Lung (tissue), 12 donors: ENCODE data around the gene TMEM131L. TPM values are rescaled to one million over a fixed set of nuclear protein-coding genes. Genes with fewer than 3 reads are reported as not detected.
A peak's percentile ranks its signal among the peaks of the same experiment; 100 is the strongest.

Source experiments
- ATAC-seq: fragments of 200-7000 bp; cut with Tn5 transposase; one replicate; pipeline ENCODE4 v1.9.1; 2020; ENCODE audit warnings: moderate number of reproducible peaks; ENCODE audit not compliant: insufficient read depth, low FRiP score
- DNase-seq, 3 donors: peaks; one replicate each; pipeline ENCODE4 v3.0.0-alpha.2; 2013 to 2017
- H3K27ac ChIP-seq, 2 donors: one replicate each; pipeline ENCODE4 v1.5.1; 2013; ENCODE audit warnings: mild to moderate bottlenecking in 2 of 2, moderate library complexity in 2 of 2, control low read depth in 1 of 2, inconsistent platforms in 1 of 2, low read depth in 1 of 2, low read length in 1 of 2
- H3K27me3 ChIP-seq, 3 donors: one replicate each; pipeline ENCODE4 v1.5.1; 2013; ENCODE audit warnings: low read length in 2 of 3; ENCODE audit not compliant: control insufficient read depth in 3 of 3, insufficient read depth in 3 of 3
- H3K36me3 ChIP-seq, 4 donors: one replicate each; pipeline ENCODE4 v1.5.1; 2013; ENCODE audit warnings: low read length in 4 of 4, mild to moderate bottlenecking in 1 of 4, moderate library complexity in 1 of 4; ENCODE audit not compliant: control insufficient read depth in 4 of 4, insufficient read depth in 4 of 4
- H3K4me1 ChIP-seq, 5 donors: one replicate each; pipeline ENCODE4 v1.5.1; 2013; ENCODE audit warnings: low read length in 5 of 5, mild to moderate bottlenecking in 2 of 5, moderate library complexity in 1 of 5; ENCODE audit not compliant: control insufficient read depth in 5 of 5, insufficient read depth in 5 of 5
- H3K4me3 ChIP-seq: one replicate; pipeline ENCODE4 v1.5.1; 2013; ENCODE audit warnings: mild to moderate bottlenecking, control low read depth, moderate library complexity
- H3K9ac ChIP-seq, 2 donors: one replicate each; pipeline ENCODE4 v1.5.1; 2013; ENCODE audit warnings: low read length in 2 of 2, control low read depth in 1 of 2; ENCODE audit not compliant: insufficient read depth in 1 of 2
- H3K9me3 ChIP-seq, 4 donors: one replicate each; pipeline ENCODE4 v1.5.1; 2013; ENCODE audit warnings: low read length in 3 of 4, mild to moderate bottlenecking in 1 of 4, moderate library complexity in 1 of 4; ENCODE audit not compliant: control insufficient read depth in 4 of 4, insufficient read depth in 3 of 4
- WGBS, 2 donors: extraction: QIAGEN DNeasy Blood & Tissue Kit; methylation state at CpG; one replicate each; pipeline ENCODE4 v1.1.7; 2013; 5-methylcytosine and 5-hydroxymethylcytosine counted together
- polyA plus RNA-seq, 2 donors: library from polyadenylated mRNA; stranded (reverse); fragments of 200-250 nt; gene quantifications; one replicate each; pipeline ENCODE4 v1.2.1, GENCODE V29; 2013
- total RNA-seq, 2 donors: library from RNA; depleted of rRNA in 1 of 2; stranded (reverse); fragments of >200 nt in 1 of 2; gene quantifications; one replicate each; pipeline ENCODE4 v1.2.1, GENCODE V29; 2014 to 2021
- TF ChIP-seq, protein P1 (sequence below): IDR thresholded peaks from 2 replicates; pipeline ENCODE4 v1.5.1; 2012; ENCODE audit warnings: mild to moderate bottlenecking; ENCODE audit errors: control extremely low read depth, extremely low read depth
- donor health status: control.
- donor health status: control.
- donor health status: Bipolar disorder and iron deficiency.
- donor health status: healthy.
- donor health status: DM: yes; HTN: yes; CAD: no.

TMEM131L gene
- total and polyA plus RNA-seq, 4 donors = 2.9 to 40.6 (median 11.8) TPM

GRCh38 chr4:153499005-153499404 is 32.8 kb downstream of the TMEM131L start:
- H3K27me3 ChIP-seq = no peaks in the 10 kb centered on the region
- peaks cover 0 to 2% (median 0%) of the 10 kb centered on the region in 4 donors for H3K36me3 ChIP-seq
- peaks cover 3 to 32% (median 11%) of the 10 kb centered on the region in 5 donors for H3K4me1 ChIP-seq
- 89% methylated on average over 11 of the region's 11 CpGs for WGBS, 2 donors
- TF ChIP-seq, protein P1, sequence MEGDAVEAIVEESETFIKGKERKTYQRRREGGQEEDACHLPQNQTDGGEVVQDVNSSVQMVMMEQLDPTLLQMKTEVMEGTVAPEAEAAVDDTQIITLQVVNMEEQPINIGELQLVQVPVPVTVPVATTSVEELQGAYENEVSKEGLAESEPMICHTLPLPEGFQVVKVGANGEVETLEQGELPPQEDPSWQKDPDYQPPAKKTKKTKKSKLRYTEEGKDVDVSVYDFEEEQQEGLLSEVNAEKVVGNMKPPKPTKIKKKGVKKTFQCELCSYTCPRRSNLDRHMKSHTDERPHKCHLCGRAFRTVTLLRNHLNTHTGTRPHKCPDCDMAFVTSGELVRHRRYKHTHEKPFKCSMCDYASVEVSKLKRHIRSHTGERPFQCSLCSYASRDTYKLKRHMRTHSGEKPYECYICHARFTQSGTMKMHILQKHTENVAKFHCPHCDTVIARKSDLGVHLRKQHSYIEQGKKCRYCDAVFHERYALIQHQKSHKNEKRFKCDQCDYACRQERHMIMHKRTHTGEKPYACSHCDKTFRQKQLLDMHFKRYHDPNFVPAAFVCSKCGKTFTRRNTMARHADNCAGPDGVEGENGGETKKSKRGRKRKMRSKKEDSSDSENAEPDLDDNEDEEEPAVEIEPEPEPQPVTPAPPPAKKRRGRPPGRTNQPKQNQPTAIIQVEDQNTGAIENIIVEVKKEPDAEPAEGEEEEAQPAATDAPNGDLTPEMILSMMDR = no peak
- H3K27ac ChIP-seq = no peak overlapping the region
- no peaks in the 10 kb centered on the region for H3K9me3 ChIP-seq
- ATAC-seq = no peak
- DNase-seq = no peak
- H3K4me3 ChIP-seq = no peak overlapping the region
- H3K9ac ChIP-seq = peak overlapping the region in 1 of 2 donors; percentile 24

DNA sequence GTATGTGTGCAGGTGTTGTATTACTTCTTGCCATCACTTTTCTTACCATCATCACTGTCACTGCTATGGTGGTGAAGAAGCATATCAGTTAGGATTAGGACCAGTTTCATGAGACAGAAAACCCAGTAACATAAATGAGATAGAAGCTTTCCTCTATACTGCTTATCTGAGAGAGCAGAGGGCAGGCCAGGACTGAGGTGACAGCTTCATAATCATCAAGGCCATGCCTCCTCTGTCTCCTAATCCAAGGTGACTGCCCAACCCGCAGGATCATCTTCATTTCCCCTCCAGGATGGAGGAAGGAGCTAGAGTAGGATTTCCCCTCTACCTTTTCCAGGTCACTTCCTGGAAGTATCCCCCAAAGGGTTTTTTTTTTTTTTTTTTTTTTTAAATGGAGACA is 35.4 kb downstream of the TMEM131L start:
- peaks cover 0 to 7% (median 0%) of the 10 kb centered on the region in 4 donors for H3K36me3 ChIP-seq

DNA sequence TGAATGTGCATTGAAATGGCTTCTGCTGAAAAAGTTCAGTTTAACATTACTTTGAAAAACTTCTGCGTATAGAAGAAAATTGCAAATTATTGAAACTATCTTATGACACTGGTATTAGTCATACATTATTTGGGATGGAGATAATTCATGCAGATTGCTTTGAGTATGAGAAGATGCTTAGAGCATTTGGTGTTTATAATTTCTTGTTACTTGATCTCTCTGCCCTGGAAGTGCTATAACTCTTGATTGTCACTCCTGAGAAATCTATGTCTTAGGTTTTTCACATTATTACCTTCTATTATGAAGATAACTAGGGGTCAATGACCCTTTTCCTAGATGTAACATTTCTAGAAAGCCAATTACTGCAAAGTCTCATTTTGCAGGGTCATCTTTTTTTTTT is 36.4 kb downstream of the TMEM131L start:
- Histone ChIP-seq H3K4me1 (peaks cover 3 to 21% (median 9%) of the 10 kb centered on the region in 5 donors), H3K27me3 (no peaks in the 10 kb centered on the region), H3K4me3 (no peak overlapping the region), H3K9ac (no peak overlapping the region), H3K9me3 (no peaks in the 10 kb centered on the region), H3K27ac (no peak overlapping the region), H3K36me3 (peaks cover 0 to 4% (median 0%) of the 10 kb centered on the region in 4 donors)
- WGBS, 2 donors = 85 to 91% methylated on average over 1 of the region's 1 CpG
- TF ChIP-seq, protein P1 = no peak
- ATAC-seq = no peak
- no peak for DNase-seq

More for the DNA sequence above, 35.4 kb downstream of the TMEM131L start:
- no peak overlapping the region for H3K27ac ChIP-seq
- ATAC-seq (no peak), DNase-seq (no peak)
- WGBS, 2 donors = 93 to 97% methylated on average over 1 of the region's 1 CpG
- no peaks in the 10 kb centered on the region for H3K9me3 ChIP-seq
- H3K27me3 ChIP-seq = no peaks in the 10 kb centered on the region
- no peak overlapping the region for H3K4me3 ChIP-seq
- TF ChIP-seq, protein P1 = no peak
- peaks cover 3 to 31% (median 11%) of the 10 kb centered on the region in 5 donors for H3K4me1 ChIP-seq
- H3K9ac ChIP-seq = no peak overlapping the region
